Breast epithelium (tissue), 4 donors: ENCODE measurements around the gene FASTK. TPM values are rescaled to one million over a fixed set of nuclear protein-coding genes. Genes with fewer than 3 reads are reported as not detected.

Source experiments
- DNase-seq, 2 donors: peaks; one replicate each; pipeline ENCODE4 v3.0.0-alpha.2; 2019; ENCODE audit warnings: low spot score in 2 of 2
- H3K27ac ChIP-seq, 2 donors: fragments of 200-600 bp; sonication (generic) in 1 of 2; one replicate each; pipeline ENCODE4 v1.5.1; 2016 to 2019; ENCODE audit warnings: mild to moderate bottlenecking in 1 of 2
- H3K27me3 ChIP-seq, 2 donors: fragments of 200-600 bp; sonication (generic) in 1 of 2; one replicate each; pipeline versions ENCODE4 v1.5.1 to v1.6.0; 2017 to 2019; ENCODE audit warnings: control low read depth in 1 of 2, mild to moderate bottlenecking in 1 of 2
- H3K36me3 ChIP-seq: fragments of 200-600 bp; one replicate; pipeline ENCODE4 v1.5.1; 2019
- H3K4me1 ChIP-seq, 2 donors: fragments of 200-600 bp; sonication (generic); one replicate each; pipeline ENCODE4 v1.5.1; 2016 to 2019; ENCODE audit warnings: control low read depth in 1 of 2
- H3K4me3 ChIP-seq, 3 donors: fragments of 200-600 bp; sonication (generic); 1 replicate in 2 of 3; 2 replicates in 1 of 3; pipeline ENCODE4 v1.5.1; 2016 to 2019; ENCODE audit warnings: mild to moderate bottlenecking in 3 of 3, moderate library complexity in 2 of 3
- H3K9me3 ChIP-seq, 2 donors: fragments of 200-600 bp; sonication (generic) in 1 of 2; one replicate each; pipeline ENCODE4 v1.5.1; 2016 to 2019; ENCODE audit warnings: control low read depth in 1 of 2
- CTCF ChIP-seq, 3 donors: fragments of 450-650 bp; IDR thresholded peaks; one replicate each; pipeline ENCODE4 v1.5.1; 2016 to 2017; ENCODE audit warnings: antibody characterized with exemption in 3 of 3, mild to moderate bottlenecking in 3 of 3, moderate library complexity in 3 of 3
- POLR2A ChIP-seq: fragments of 450-650 bp; IDR thresholded peaks from one replicate; pipeline ENCODE4 v1.6.1; 2016; ENCODE audit warnings: antibody characterized with exemption, mild to moderate bottlenecking, moderate library complexity
- POLR2AphosphoS5 ChIP-seq, 3 donors: sonication (generic); formaldehyde crosslinking; IDR thresholded peaks; one replicate each; pipeline ENCODE4 v1.6.1; 2017; ENCODE audit warnings: antibody characterized with exemption in 3 of 3
- intact Hi-C: fragments of 100-400 bp; cut with DNase I; formaldehyde crosslinking; loops from one replicate; pipeline ENCODE4 v1.15.1; 2023; ENCODE audit warnings: low total_unique reads
- total RNA-seq, 3 donors: library from RNA; depleted of rRNA; stranded (reverse); fragments of >200 nt; gene quantifications; one replicate each; pipeline ENCODE4 v1.1.0, GENCODE V29; 2016

The FASTK gene
- total RNA-seq, 3 donors from 2014 or later = 45.6 to 63.5 (median 60.0) TPM

- Histone ChIP-seq H3K9me3 (no peaks in the 10 kb centered on the region), H3K4me1 (peaks cover 6 to 14% of the 10 kb centered on the region in 2 donors), H3K4me3 (no peak overlapping the region), H3K36me3 (peaks cover 10% of the 10 kb centered on the region), H3K27ac (no peak overlapping the region), H3K27me3 (no peaks in the 10 kb centered on the region)
- intact Hi-C loops = no loop called here
- TF ChIP-seq POLR2AphosphoS5 (IDR thresholded peaks at IDR 0.05) (no peak), CTCF (IDR thresholded peaks at IDR 0.05) (no peak), POLR2A (no peak)
- no peak for DNase-seq
Observed at GRCh38 chr7:151075978-151076426, 4.6 kb downstream of the FASTK start.

- no peaks in the 10 kb centered on the region for H3K27me3 ChIP-seq
- intact Hi-C loops = no loop called here
- H3K36me3 ChIP-seq = peaks cover 13% of the 10 kb centered on the region
- H3K4me1 ChIP-seq = peaks cover 6 to 12% of the 10 kb centered on the region in 2 donors
- H3K4me3 ChIP-seq = no peak overlapping the region
- no peak overlapping the region for H3K27ac ChIP-seq
- TF ChIP-seq CTCF (IDR thresholded peaks at IDR 0.05) (no peak), POLR2AphosphoS5 (IDR thresholded peaks at IDR 0.05) (no peak), POLR2A (no peak)
- no peak for DNase-seq
- no peaks in the 10 kb centered on the region for H3K9me3 ChIP-seq
Observed at GRCh38 chr7:151075662-151075971, 5.0 kb downstream of the FASTK start.

DNA sequence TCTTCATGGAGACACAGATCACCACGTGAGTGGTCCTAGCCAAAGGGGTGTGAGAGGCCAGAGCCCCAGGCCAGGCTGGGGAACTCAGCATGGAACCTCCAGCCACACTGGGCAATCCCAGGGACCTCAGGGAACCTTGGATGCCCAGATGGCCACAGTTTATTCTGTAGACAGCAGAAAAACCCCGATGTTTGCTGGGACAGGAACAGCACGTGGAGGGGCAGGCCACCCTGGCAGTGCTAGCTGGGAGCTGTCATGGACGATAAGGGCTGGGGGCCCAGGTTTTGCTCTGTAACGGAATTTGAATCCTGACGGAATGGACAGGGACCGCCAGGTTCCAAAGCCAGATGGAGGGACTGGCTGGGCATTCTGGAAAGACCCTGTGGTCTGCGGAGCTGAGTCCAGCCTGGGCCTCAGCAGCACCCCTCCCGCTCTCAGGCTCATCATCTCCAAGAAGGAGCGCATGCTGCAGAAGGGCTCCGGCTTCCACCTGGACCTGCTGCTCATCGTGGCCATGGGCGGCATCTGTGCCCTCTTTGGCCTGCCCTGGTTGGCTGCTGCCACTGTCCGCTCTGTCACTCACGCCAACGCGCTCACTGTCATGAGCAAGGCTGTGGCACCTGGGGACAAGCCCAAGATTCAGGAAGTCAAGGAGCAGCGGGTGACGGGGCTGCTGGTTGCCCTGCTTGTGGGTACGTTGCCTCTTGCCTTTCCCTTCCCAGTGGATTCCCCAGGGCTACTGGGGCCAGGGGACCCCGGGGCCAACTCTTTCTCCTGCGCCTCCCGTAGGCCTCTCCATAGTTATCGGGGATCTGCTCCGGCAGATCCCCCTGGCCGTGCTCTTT is 5.6 kb downstream of the FASTK start:
- H3K4me3 ChIP-seq = no peak overlapping the region
- peaks cover 6 to 12% of the 10 kb centered on the region in 2 donors for H3K4me1 ChIP-seq
- H3K36me3 ChIP-seq = peaks cover 13% of the 10 kb centered on the region
- H3K27me3 ChIP-seq = no peaks in the 10 kb centered on the region
- intact Hi-C loops = no loop called here
- no peak overlapping the region for H3K27ac ChIP-seq
- DNase-seq = no peak
- H3K9me3 ChIP-seq = no peaks in the 10 kb centered on the region
- TF ChIP-seq POLR2AphosphoS5 (IDR thresholded peaks at IDR 0.05) = no peak
- TF ChIP-seq CTCF (IDR thresholded peaks at IDR 0.05) = no peak
- TF ChIP-seq POLR2A = no peak

- H3K4me1 ChIP-seq = peaks cover 0 to 1% of the 10 kb centered on the region in 2 donors
- H3K36me3 ChIP-seq = peaks cover 19% of the 10 kb centered on the region
- H3K4me3 ChIP-seq = no peak overlapping the region
- no peak for DNase-seq
- no peak for TF ChIP-seq POLR2AphosphoS5 (IDR thresholded peaks at IDR 0.05)
- intact Hi-C loops = no loop called here
- H3K9me3 ChIP-seq = no peaks in the 10 kb centered on the region
- H3K27ac ChIP-seq = no peak overlapping the region
- no peaks in the 10 kb centered on the region for H3K27me3 ChIP-seq
Observed at GRCh38 chr7:151073990-151074389, 6.6 kb downstream of the FASTK start.

GRCh38 chr7:151071032-151071866 is 9.4 kb downstream of the FASTK start:
- DNase-seq = no peak
- H3K27me3 ChIP-seq = no peaks in the 10 kb centered on the region
- no peak overlapping the region for H3K27ac ChIP-seq
- H3K36me3 ChIP-seq = peaks cover 29% of the 10 kb centered on the region
- intact Hi-C loops = no loop called here
- H3K9me3 ChIP-seq = no peaks in the 10 kb centered on the region
- no peak overlapping the region for H3K4me3 ChIP-seq
- TF ChIP-seq POLR2AphosphoS5 (IDR thresholded peaks at IDR 0.05) (no peak), POLR2A (no peak), CTCF (IDR thresholded peaks at IDR 0.05) (no peak)
- H3K4me1 ChIP-seq = no peaks in the 10 kb centered on the region
